Stimulated activated naive CD4-positive, alpha-beta T cell treated with Interleukin-2 at 50 U/mL for 16 hours (primary cell): ENCODE data around the gene MAT2B.
"Not testable (repeated sequence)": the region's sequence is repeated elsewhere in the genome, so short reads cannot be mapped to it uniquely, and the experiment has no call there.

Source experiments
- DNase-seq: peaks from one replicate; lab custom pipeline; 2025; lab: John Stamatoyannopoulos, UW

The MAT2B gene

GRCh38 chr5:163503106-163504078, 2.0 kb upstream of the MAT2B start:
- DNase-seq: peak; percentile 6

- DNase-seq: peak; percentile 41
Measured at GRCh38 chr5:163504079-163504931, 1.1 kb upstream of the MAT2B start.

- no peak for DNase-seq
Measured at GRCh38 chr5:163505049-163505367, 411 bp upstream of the MAT2B start.

- no peak for DNase-seq
Measured at GRCh38 chr5:163506095-163506457, 657 bp downstream of the MAT2B start.

GRCh38 chr5:163506726-163507125, 1.3 kb downstream of the MAT2B start:
- DNase-seq: no peak

- DNase-seq: no peak
Measured at GRCh38 chr5:163508753-163509152, 3.3 kb downstream of the MAT2B start.

- no peak for DNase-seq
Measured at GRCh38 chr5:163509291-163509951, 4.0 kb downstream of the MAT2B start.

GRCh38 chr5:163512526-163512925, 7.1 kb downstream of the MAT2B start:
- DNase-seq: no peak

- DNase-seq: no peak
Measured at GRCh38 chr5:163525096-163525495, 19.7 kb downstream of the MAT2B start.

GRCh38 chr5:163529698-163530097, 24.3 kb downstream of the MAT2B start:
- DNase-seq: no peak

- DNase-seq: no peak
Measured at GRCh38 chr5:163531272-163531671, 25.9 kb downstream of the MAT2B start.

GRCh38 chr5:163532171-163533084, 27.0 kb downstream of the MAT2B start:
- DNase-seq: no peak

- DNase-seq: no peak
Measured at GRCh38 chr5:163533223-163533622, 27.8 kb downstream of the MAT2B start.

GRCh38 chr5:163534492-163535094, 29.2 kb downstream of the MAT2B start:
- no peak for DNase-seq

- DNase-seq: no peak
Measured at GRCh38 chr5:163535290-163535689, 29.9 kb downstream of the MAT2B start.

GRCh38 chr5:163536442-163536841, 31.0 kb downstream of the MAT2B start:
- not testable (repeated sequence) for DNase-seq

- DNase-seq: no peak
Measured at GRCh38 chr5:163540696-163541095, 35.3 kb downstream of the MAT2B start.

- DNase-seq: no peak
Measured at GRCh38 chr5:163542771-163543170, 37.4 kb downstream of the MAT2B start.

- no peak for DNase-seq
Measured at GRCh38 chr5:163544041-163544440, 38.6 kb downstream of the MAT2B start.

- DNase-seq: no peak
Measured at GRCh38 chr5:163544836-163545235, 39.4 kb downstream of the MAT2B start.

- no peak for DNase-seq
Measured at GRCh38 chr5:163548649-163549048, 43.2 kb downstream of the MAT2B start.
